Astrocyte of the hippocampus (primary cell): ENCODE measurements around the gene ZFYVE26.
"Not testable (repeated sequence)": the region's sequence is repeated elsewhere in the genome, so short reads cannot be mapped to it uniquely, and the experiment has no call there.

Source experiments
- DNase-seq: peaks from one replicate; pipeline ENCODE4 v3.0.0; 2011; ENCODE audit warnings: low read depth, low spot score

ZFYVE26 gene

GRCh38 chr14:67757175-67757574 is 59.2 kb downstream of the ZFYVE26 start:
- DNase-seq, result no peak

- no peak for DNase-seq
Observed at GRCh38 chr14:67756496-67756895, 59.9 kb downstream of the ZFYVE26 start.

- peak; percentile 55 for DNase-seq
Observed at GRCh38 chr14:67749341-67750084, 66.9 kb downstream of the ZFYVE26 start.

- DNase-seq, result no peak
Observed at GRCh38 chr14:67748312-67748711, 68.1 kb downstream of the ZFYVE26 start.

- DNase-seq, result no peak
Observed at GRCh38 chr14:67746927-67747326, 69.5 kb downstream of the ZFYVE26 start.

GRCh38 chr14:67744046-67744445 is 72.3 kb downstream of the ZFYVE26 start:
- no peak for DNase-seq

- peak; percentile 63 for DNase-seq
Observed at GRCh38 chr14:67738740-67739504, 77.5 kb downstream of the ZFYVE26 start.

GRCh38 chr14:67736771-67737170 is 79.6 kb downstream of the ZFYVE26 start:
- DNase-seq, result no peak

- no peak for DNase-seq
Observed at GRCh38 chr14:67735336-67736147, 80.8 kb downstream of the ZFYVE26 start.

- no peak for DNase-seq
Observed at GRCh38 chr14:67734675-67735074, 81.7 kb downstream of the ZFYVE26 start.

- no peak for DNase-seq
Observed at GRCh38 chr14:67733616-67734015, 82.8 kb downstream of the ZFYVE26 start.

- peak; percentile 11 for DNase-seq
Observed at GRCh38 chr14:67729072-67729885, 87.1 kb downstream of the ZFYVE26 start.

GRCh38 chr14:67728258-67728657 is 88.1 kb downstream of the ZFYVE26 start:
- DNase-seq, result no peak

GRCh38 chr14:67727361-67727760 is 89.0 kb downstream of the ZFYVE26 start:
- DNase-seq, result no peak

GRCh38 chr14:67725171-67725570 is 91.2 kb downstream of the ZFYVE26 start:
- no peak for DNase-seq

GRCh38 chr14:67722293-67722692 is 94.1 kb downstream of the ZFYVE26 start:
- DNase-seq, result peak; percentile 65

- no peak for DNase-seq
Observed at GRCh38 chr14:67721875-67722274, 94.5 kb downstream of the ZFYVE26 start.

- no peak for DNase-seq
Observed at GRCh38 chr14:67719866-67720265, 96.5 kb downstream of the ZFYVE26 start.

- not testable (repeated sequence) for DNase-seq
Observed at GRCh38 chr14:67719385-67719784, 97.0 kb downstream of the ZFYVE26 start.

GRCh38 chr14:67718265-67718664 is 98.1 kb downstream of the ZFYVE26 start:
- DNase-seq, result no peak

GRCh38 chr14:67717048-67717447 is 99.3 kb downstream of the ZFYVE26 start:
- no peak for DNase-seq
